Kidney epithelial cell (primary cell): ENCODE results near the gene HES6. TPM values are rescaled to one million over a fixed set of nuclear protein-coding genes. Genes with fewer than 3 reads are reported as not detected.

Source experiments
- DNase-seq: peaks from one replicate; pipeline ENCODE4 v3.0.0-alpha.2; 2010; ENCODE audit warnings: low read depth
- H3K27me3 ChIP-seq: 2 replicates; pipeline ENCODE4 v1.6.0; 2011; ENCODE audit warnings: low read length; ENCODE audit not compliant: control insufficient read depth, insufficient read depth
- H3K36me3 ChIP-seq: 2 replicates; pipeline ENCODE4 v1.5.1; 2011; ENCODE audit warnings: low read length; ENCODE audit not compliant: control insufficient read depth, insufficient read depth
- H3K4me3 ChIP-seq: 2 replicates; pipeline ENCODE4 v1.5.1; 2011; ENCODE audit warnings: low read depth, mild to moderate bottlenecking, control low read depth, low read length
- CTCF ChIP-seq: IDR thresholded peaks from 2 replicates; pipeline ENCODE4 v1.5.1; 2011; ENCODE audit warnings: mild to moderate bottlenecking, moderate library complexity, low read length, control low read depth, inconsistent platforms; ENCODE audit not compliant: insufficient read depth, poor library complexity, severe bottlenecking
- total RNA-seq: library from RNA; depleted of rRNA; stranded (reverse); fragments of >200 nt; gene quantifications from 2 replicates; pipeline ENCODE4 v1.2.3, GENCODE V29; 2015

HES6 gene
- total RNA-seq, 1 donor from 2014 or later = 50.1 TPM

- no peak for DNase-seq
- TF ChIP-seq CTCF = no peak
- Histone ChIP-seq H3K4me3 (no peak overlapping the region), H3K27me3 (peaks cover 12% of the 10 kb centered on the region), H3K36me3 (no peaks in the 10 kb centered on the region)
These were observed 2.1 kb upstream of the HES6 start for GRCh38 chr2:238241970-238242369.

GRCh38 chr2:238240757-238241711, 1.2 kb upstream of the HES6 start:
- Histone ChIP-seq H3K36me3 (no peaks in the 10 kb centered on the region), H3K27me3 (peaks cover 12% of the 10 kb centered on the region), H3K4me3 (peak overlapping the region; percentile 39)
- no peak for DNase-seq
- peak; percentile 7 for TF ChIP-seq CTCF

GRCh38 chr2:238239543-238239862, 335 bp downstream of the HES6 start:
- peak overlapping the region; percentile 63 for H3K4me3 ChIP-seq
- TF ChIP-seq CTCF = no peak
- no peak for DNase-seq
- H3K36me3 ChIP-seq = no peaks in the 10 kb centered on the region
- H3K27me3 ChIP-seq = peaks cover 12% of the 10 kb centered on the region

- peaks cover 12% of the 10 kb centered on the region for H3K27me3 ChIP-seq
- no peak for DNase-seq
- H3K4me3 ChIP-seq = peak overlapping the region; percentile 63
These were observed 884 bp downstream of the HES6 start for GRCh38 chr2:238238766-238239542.

GRCh38 chr2:238238311-238238765, 1.5 kb downstream of the HES6 start:
- no peak for TF ChIP-seq CTCF
- DNase-seq = no peak
- Histone ChIP-seq H3K27me3 (peaks cover 12% of the 10 kb centered on the region), H3K36me3 (no peaks in the 10 kb centered on the region), H3K4me3 (no peak overlapping the region)

More at GRCh38 chr2:238238766-238239542, 884 bp downstream of the HES6 start:
- no peaks in the 10 kb centered on the region for H3K36me3 ChIP-seq
- no peak for TF ChIP-seq CTCF
